CD14-positive monocyte (primary cell): Measurements from ENCODE around the gene INPP5A. TPM values are rescaled to one million over a fixed set of nuclear protein-coding genes. Genes with fewer than 3 reads are reported as not detected.
A peak's percentile ranks its signal among the peaks of the same experiment; 100 is the strongest.

Experiments used
- DNase-seq, 3 donors: peaks; one replicate each; pipeline ENCODE4 v3.0.0-alpha.2; 2011 to 2022
- H2AFZ ChIP-seq: 2 replicates; pipeline ENCODE4 v1.6.0; 2012; ENCODE audit warnings: mild to moderate bottlenecking, low read depth, low read length, inconsistent platforms; ENCODE audit not compliant: insufficient read depth, poor library complexity, severe bottlenecking
- H3K27ac ChIP-seq, 2 donors: 1 replicate in 1 of 2; 2 replicates in 1 of 2; pipeline ENCODE4 v1.5.1; 2012 to 2013; ENCODE audit warnings: low read length in 2 of 2, control low read depth in 1 of 2, inconsistent platforms in 1 of 2, low read depth in 1 of 2, mild to moderate bottlenecking in 1 of 2
- H3K27me3 ChIP-seq, 2 donors: one replicate each; pipeline versions ENCODE4 v1.6.0 to v1.6.1; 2011 to 2013; ENCODE audit warnings: low read length in 2 of 2; ENCODE audit not compliant: control insufficient read depth in 2 of 2, insufficient read depth in 2 of 2
- H3K36me3 ChIP-seq, 2 donors: replicated peaks in 1 of 2; 1 replicate in 1 of 2; 2 replicates in 1 of 2; pipeline versions ENCODE4 v1.5.1 to v1.6.1; 2012 to 2013; ENCODE audit warnings: low read length in 2 of 2, control low read depth in 1 of 2, inconsistent platforms in 1 of 2, mild to moderate bottlenecking in 1 of 2; ENCODE audit not compliant: insufficient read depth in 2 of 2, control insufficient read depth in 1 of 2
- H3K4me1 ChIP-seq, 2 donors: 1 replicate in 1 of 2; 2 replicates in 1 of 2; pipeline versions ENCODE4 v1.5.1 to v1.6.1; 2012 to 2013; ENCODE audit warnings: low read length in 2 of 2, control low read depth in 1 of 2, inconsistent platforms in 1 of 2, mild to moderate bottlenecking in 1 of 2, moderate library complexity in 1 of 2; ENCODE audit not compliant: insufficient read depth in 2 of 2, control insufficient read depth in 1 of 2
- H3K4me2 ChIP-seq: replicated peaks from 2 replicates; pipeline ENCODE3; 2012; ENCODE audit warnings: low read length, moderate library complexity, mild to moderate bottlenecking; ENCODE audit not compliant: poor library complexity, severe bottlenecking; ENCODE audit errors: extremely low read depth
- H3K4me3 ChIP-seq, 3 experiments: fragments of 200-600 bp in 1 of 3; sonication (generic) in 1 of 3; replicated peaks in 1 of 3; 1 replicate in 2 of 3; 2 replicates in 1 of 3; pipeline ENCODE4 v1.5.1; 2011 to 2013; ENCODE audit warnings: low read length in 3 of 3, mild to moderate bottlenecking in 3 of 3, control low read depth in 2 of 3, low read depth in 2 of 3, inconsistent platforms in 1 of 3, moderate library complexity in 1 of 3
- H3K79me2 ChIP-seq: 2 replicates; pipeline ENCODE4 v1.6.0; 2012; ENCODE audit warnings: mild to moderate bottlenecking, control low read depth, inconsistent platforms, low read length, moderate library complexity; ENCODE audit not compliant: insufficient read depth
- H3K9ac ChIP-seq: 2 replicates; pipeline ENCODE4 v1.6.0; 2017; ENCODE audit warnings: low read length, mild to moderate bottlenecking; ENCODE audit not compliant: insufficient read depth, poor library complexity, severe bottlenecking
- H3K9me3 ChIP-seq, 2 donors: replicated peaks in 1 of 2; 1 replicate in 1 of 2; 2 replicates in 1 of 2; pipeline versions ENCODE4 v1.5.1 to v1.6.1; 2012 to 2013; ENCODE audit warnings: low read length in 2 of 2, control low read depth in 1 of 2; ENCODE audit not compliant: control insufficient read depth in 1 of 2, insufficient read depth in 1 of 2
- H4K20me1 ChIP-seq: 2 replicates; pipeline ENCODE4 v1.6.0; 2012; ENCODE audit warnings: mild to moderate bottlenecking, low read length, control low read depth, moderate library complexity; ENCODE audit not compliant: insufficient read depth
- H3K27ac Mint-ChIP-seq, 7 donors: one replicate each; pipeline ENCODE4 v1.8.0; 2020; ENCODE audit warnings: mild to moderate bottlenecking in 7 of 7, mixed read lengths in 7 of 7, moderate library complexity in 6 of 7, inconsistent platforms in 2 of 7
- H3K27me3 Mint-ChIP-seq, 3 donors: one replicate each; pipeline ENCODE4 v1.8.0; 2021 to 2022; ENCODE audit warnings: low read depth in 3 of 3, mild to moderate bottlenecking in 3 of 3, mixed read lengths in 3 of 3, moderate library complexity in 3 of 3, inconsistent platforms in 1 of 3
- H3K36me3 Mint-ChIP-seq, 2 donors: one replicate each; pipeline ENCODE4 v1.8.0; 2020; ENCODE audit warnings: mixed read lengths in 2 of 2, inconsistent platforms in 1 of 2, mild to moderate bottlenecking in 1 of 2
- H3K4me1 Mint-ChIP-seq: one replicate; pipeline ENCODE4 v1.8.0; 2020; ENCODE audit warnings: mild to moderate bottlenecking, mixed read lengths
- H3K4me3 Mint-ChIP-seq, 2 donors: one replicate each; pipeline ENCODE4 v1.8.0; 2020; ENCODE audit warnings: mild to moderate bottlenecking in 2 of 2, mixed read lengths in 2 of 2, moderate library complexity in 1 of 2
- H3K9me3 Mint-ChIP-seq, 7 donors: one replicate each; pipeline ENCODE4 v1.8.0; 2020 to 2022; ENCODE audit warnings: mixed read lengths in 7 of 7, mild to moderate bottlenecking in 6 of 7, moderate library complexity in 6 of 7, inconsistent platforms in 2 of 7
- WGBS: methylation state at CpG from one replicate; pipeline ENCODE4 v1.1.5; 2013; ENCODE audit warnings: missing lambda C conversion rate; ENCODE audit not compliant: insufficient coverage; 5-methylcytosine and 5-hydroxymethylcytosine counted together
- intact Hi-C, 2 donors: fragments of 100-400 bp; cut with micrococcal nuclease; formaldehyde crosslinking; loops; one replicate each; pipeline versions ENCODE4 v1.15.0 to v1.15.1; 2023
- polyA plus RNA-seq, 3 donors: library from polyadenylated mRNA; depleted of rRNA in 1 of 3; unstranded in 2 of 3; stranded (reverse) in 1 of 3; fragments of 300-500 nt in 2 of 3; fragments of >200 nt in 1 of 3; fragmentation: Illumina TruSeq in 2 of 3; gene quantifications; 1 replicate in 2 of 3; 2 replicates in 1 of 3; pipeline ENCODE4 v1.2.3, GENCODE V29; 2012 to 2021
- TF ChIP-seq, protein P1 (sequence below): fragments of 200-600 bp; IDR thresholded peaks from one replicate; pipeline ENCODE4 v1.8.0; 2022; ENCODE audit warnings: antibody characterized with exemption, mild to moderate bottlenecking

The INPP5A gene
- polyA plus RNA-seq, 3 donors, result 0.87 to 17.2 (median 2.9) TPM

DNA sequence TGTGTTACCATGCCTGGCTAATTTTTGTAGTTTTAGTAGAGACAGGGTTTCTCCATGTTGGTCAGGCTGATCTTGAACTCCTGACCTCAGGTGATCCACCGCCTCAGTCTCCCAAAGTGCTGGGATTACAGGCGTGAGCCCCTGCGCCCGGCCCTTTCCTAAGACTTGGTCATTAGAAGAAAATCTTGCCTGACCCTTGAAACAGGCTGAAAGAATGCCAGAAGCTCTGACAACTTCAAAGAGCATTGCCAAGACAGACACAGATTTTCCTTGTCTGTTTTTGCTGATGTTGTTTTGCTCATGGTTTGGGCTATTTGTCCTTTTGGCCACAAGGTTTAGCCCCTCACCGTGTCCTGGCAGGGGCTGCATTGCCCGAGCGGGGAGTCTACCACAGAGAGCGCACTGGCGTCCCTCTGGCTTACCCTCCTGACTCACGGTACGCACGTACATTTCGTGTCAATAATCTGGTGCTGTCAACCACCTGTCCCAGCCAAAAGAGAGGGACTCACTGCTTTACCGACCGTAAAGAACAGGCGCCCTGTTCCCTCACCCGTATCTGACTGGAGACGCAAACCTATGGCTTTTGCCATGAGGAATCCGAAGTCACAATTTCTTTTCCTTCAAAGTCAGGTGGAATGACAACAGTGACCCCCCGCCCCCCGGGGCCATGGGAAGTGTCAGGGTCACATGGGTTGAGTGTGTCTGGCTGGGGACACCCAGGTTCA lies 10.1 kb upstream of the INPP5A start:
- TF ChIP-seq, protein P1, sequence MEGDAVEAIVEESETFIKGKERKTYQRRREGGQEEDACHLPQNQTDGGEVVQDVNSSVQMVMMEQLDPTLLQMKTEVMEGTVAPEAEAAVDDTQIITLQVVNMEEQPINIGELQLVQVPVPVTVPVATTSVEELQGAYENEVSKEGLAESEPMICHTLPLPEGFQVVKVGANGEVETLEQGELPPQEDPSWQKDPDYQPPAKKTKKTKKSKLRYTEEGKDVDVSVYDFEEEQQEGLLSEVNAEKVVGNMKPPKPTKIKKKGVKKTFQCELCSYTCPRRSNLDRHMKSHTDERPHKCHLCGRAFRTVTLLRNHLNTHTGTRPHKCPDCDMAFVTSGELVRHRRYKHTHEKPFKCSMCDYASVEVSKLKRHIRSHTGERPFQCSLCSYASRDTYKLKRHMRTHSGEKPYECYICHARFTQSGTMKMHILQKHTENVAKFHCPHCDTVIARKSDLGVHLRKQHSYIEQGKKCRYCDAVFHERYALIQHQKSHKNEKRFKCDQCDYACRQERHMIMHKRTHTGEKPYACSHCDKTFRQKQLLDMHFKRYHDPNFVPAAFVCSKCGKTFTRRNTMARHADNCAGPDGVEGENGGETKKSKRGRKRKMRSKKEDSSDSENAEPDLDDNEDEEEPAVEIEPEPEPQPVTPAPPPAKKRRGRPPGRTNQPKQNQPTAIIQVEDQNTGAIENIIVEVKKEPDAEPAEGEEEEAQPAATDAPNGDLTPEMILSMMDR, result no peak
- Histone ChIP-seq H3K9ac (no peak overlapping the region), H3K4me1 (no peaks in the 10 kb centered on the region), H3K79me2 (no peaks in the 10 kb centered on the region), H3K27me3 (peaks cover 5 to 22% of the 10 kb centered on the region in 2 donors), H4K20me1 (no peaks in the 10 kb centered on the region), H3K36me3 (no peaks in the 10 kb centered on the region), H3K4me2 (no peak overlapping the region), H3K27ac (no peak overlapping the region), H3K9me3 (peaks cover 0 to 5% of the 10 kb centered on the region in 2 donors), H3K4me3 (no peak overlapping the region), H2AFZ (no peak overlapping the region)
- no peak for DNase-seq
- no peaks in the 10 kb centered on the region for H3K4me1 Mint-ChIP-seq
- H3K27ac Mint-ChIP-seq, result no peak overlapping the region
- peaks cover 3 to 19% (median 10%) of the 10 kb centered on the region in 7 donors for H3K9me3 Mint-ChIP-seq
- no peaks in the 10 kb centered on the region for H3K36me3 Mint-ChIP-seq
- 75% methylated on average over 18 of the region's 21 CpGs for WGBS
- intact Hi-C loops, result no loop called here
- H3K27me3 Mint-ChIP-seq, result peaks cover 30 to 45% (median 34%) of the 10 kb centered on the region in 3 donors
- H3K4me3 Mint-ChIP-seq, result peak overlapping the region in 1 of 2 donors; percentile 21

DNA sequence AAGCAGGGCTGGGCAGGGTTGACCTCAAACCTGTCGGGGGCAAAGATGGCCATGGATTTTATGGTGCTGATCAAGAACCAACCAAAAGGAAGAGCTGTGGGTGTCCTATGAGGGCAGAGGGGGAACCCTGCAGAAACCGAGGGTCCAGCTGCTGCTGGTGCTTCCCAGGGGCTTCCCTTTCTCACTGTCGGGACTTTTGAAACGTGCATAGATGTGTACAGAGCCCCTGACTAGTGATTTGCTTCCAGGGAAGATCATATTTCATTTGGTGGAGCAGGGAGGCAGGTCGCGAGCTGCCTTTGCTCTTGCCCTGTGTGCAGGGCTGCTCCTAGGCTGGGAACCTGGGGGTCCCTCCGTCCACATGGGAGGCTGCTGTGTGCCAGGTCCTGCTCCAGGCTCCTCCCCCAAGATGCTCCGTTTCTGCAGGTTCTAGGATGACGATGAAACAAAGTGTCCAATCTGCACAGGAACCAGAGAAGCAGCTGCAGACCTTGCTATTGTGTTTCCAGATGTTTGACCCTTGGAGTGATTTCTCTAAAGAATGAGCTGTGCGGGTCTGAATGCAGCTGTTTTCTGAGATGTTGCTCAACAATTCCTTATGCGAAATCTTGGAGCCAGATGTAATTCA lies 9.4 kb upstream of the INPP5A start:
- WGBS, result 47% methylated on average over 10 of the region's 11 CpGs

More for the DNA sequence above, 9.4 kb upstream of the INPP5A start:
- Histone ChIP-seq H3K4me3 (no peak overlapping the region), H4K20me1 (no peaks in the 10 kb centered on the region), H3K9me3 (peaks cover 0 to 5% of the 10 kb centered on the region in 2 donors), H3K27me3 (peaks cover 5 to 22% of the 10 kb centered on the region in 2 donors), H2AFZ (no peak overlapping the region), H3K9ac (no peak overlapping the region), H3K79me2 (no peaks in the 10 kb centered on the region), H3K4me1 (no peaks in the 10 kb centered on the region), H3K36me3 (no peaks in the 10 kb centered on the region), H3K27ac (no peak overlapping the region), H3K4me2 (no peak overlapping the region)
- Mint-ChIP-seq H3K4me1 (no peaks in the 10 kb centered on the region), H3K27ac (peak overlapping the region in 1 of 7 donors; percentile 31), H3K4me3 (peak overlapping the region in 1 of 2 donors; percentile 21), H3K9me3 (peaks cover 3 to 19% (median 10%) of the 10 kb centered on the region in 7 donors), H3K36me3 (no peaks in the 10 kb centered on the region), H3K27me3 (peaks cover 30 to 45% (median 34%) of the 10 kb centered on the region in 3 donors)
- TF ChIP-seq, protein P1, result no peak
- DNase-seq, result no peak
- intact Hi-C loops, result no loop called here
